NCI-H524 (cell line): ENCODE measurements around the gene USP1.

Experiments used
- DNase-seq, 2 experiments: peaks; one replicate each; lab custom pipeline; 2025; lab: John Stamatoyannopoulos, UW

USP1 gene

GRCh38 chr1:62426237-62426636 lies 10.6 kb upstream of the USP1 start:
- DNase-seq, result no peak

- DNase-seq, result no peak
Observed at GRCh38 chr1:62426794-62427193, 10.1 kb upstream of the USP1 start.

- DNase-seq, result peak; percentile 92 to 97
Observed at GRCh38 chr1:62428351-62428750, 8.5 kb upstream of the USP1 start.

- DNase-seq, result no peak
Observed at GRCh38 chr1:62429581-62429980, 7.3 kb upstream of the USP1 start.

- DNase-seq, result peak in 1 of 2 experiments; percentile 64
Observed at GRCh38 chr1:62433861-62434617, 2.8 kb upstream of the USP1 start.

- no peak for DNase-seq
Observed at GRCh38 chr1:62434618-62435001, 2.2 kb upstream of the USP1 start.

GRCh38 chr1:62435231-62436038 lies 1.4 kb upstream of the USP1 start:
- DNase-seq, result peak in 1 of 2 experiments; percentile 43

GRCh38 chr1:62436039-62436465 lies 797 bp upstream of the USP1 start:
- peak in 1 of 2 experiments; percentile 100 for DNase-seq

GRCh38 chr1:62437273-62437940 lies 558 bp downstream of the USP1 start:
- DNase-seq, result peak in 1 of 2 experiments; percentile 39

- DNase-seq, result peak in 1 of 2 experiments; percentile 31
Observed at GRCh38 chr1:62438163-62438562, 1.3 kb downstream of the USP1 start.

GRCh38 chr1:62439652-62440371 lies 3.0 kb downstream of the USP1 start:
- DNase-seq, result peak in 1 of 2 experiments; percentile 19

GRCh38 chr1:62444701-62445100 lies 7.9 kb downstream of the USP1 start:
- no peak for DNase-seq

- no peak for DNase-seq
Observed at GRCh38 chr1:62448221-62448933, 11.5 kb downstream of the USP1 start.

GRCh38 chr1:62450301-62450700 lies 13.5 kb downstream of the USP1 start:
- DNase-seq, result no peak

- no peak for DNase-seq
Observed at GRCh38 chr1:62452951-62453350, 16.1 kb downstream of the USP1 start.

- DNase-seq, result no peak
Observed at GRCh38 chr1:62457955-62458354, 21.1 kb downstream of the USP1 start.

GRCh38 chr1:62462370-62462769 lies 25.5 kb downstream of the USP1 start:
- DNase-seq, result no peak

GRCh38 chr1:62467092-62467491 lies 30.2 kb downstream of the USP1 start:
- peak in 1 of 2 experiments; percentile 34 for DNase-seq

- no peak for DNase-seq
Observed at GRCh38 chr1:62476525-62477219, 39.8 kb downstream of the USP1 start.

- DNase-seq, result no peak
Observed at GRCh38 chr1:62481681-62482080, 44.8 kb downstream of the USP1 start.
